MCF 10A (cell line): ENCODE measurements around the gene PPP1R3F. TPM values are rescaled to one million over a fixed set of nuclear protein-coding genes. Genes with fewer than 3 reads are reported as not detected.

Source experiments
- BruUV-seq: library from RNA; stranded (reverse); fragments of 400-500 nt; replicated peaks from 2 replicates; lab custom pipeline; 2021; lab: Mats Ljungman, UMichigan
- CTCF ChIA-PET: fragments of 300-600 bp; sonication (Branson Sonifier 250); formaldehyde crosslinking; extraction: SDS; loops from one replicate; lab custom pipeline; 2021; ENCODE audit warnings: antibody characterized with exemption, inconsistent platforms; lab: Yijun Ruan, JAX
- POLR2A ChIA-PET: fragments of 300-600, 350-650 bp; sonication (Branson Sonifier 250); formaldehyde crosslinking; extraction: SDS; loops from one replicate; lab custom pipeline; 2020; ENCODE audit warnings: antibody characterized with exemption, inconsistent platforms; lab: Yijun Ruan, JAX
- DNase-seq: peaks from one replicate; pipeline ENCODE4 v3.0.0-alpha.2; 2018; ENCODE audit not compliant: unreplicated experiment
- H3K27ac Mint-ChIP-seq: one replicate; pipeline ENCODE4 v1.8.0; 2022; ENCODE audit warnings: mild to moderate bottlenecking, low read depth, mixed read lengths; ENCODE audit not compliant: unreplicated experiment
- H3K27me3 Mint-ChIP-seq: one replicate; pipeline ENCODE4 v1.8.0; 2022; ENCODE audit warnings: mixed read lengths; ENCODE audit not compliant: insufficient read depth, unreplicated experiment
- H3K36me3 Mint-ChIP-seq: one replicate; pipeline ENCODE4 v1.8.0; 2022; ENCODE audit warnings: mild to moderate bottlenecking, moderate library complexity, mixed read lengths; ENCODE audit not compliant: insufficient read depth, unreplicated experiment
- H3K4me1 Mint-ChIP-seq: one replicate; pipeline ENCODE4 v1.8.0; 2022; ENCODE audit warnings: mixed read lengths; ENCODE audit not compliant: insufficient read depth, unreplicated experiment
- H3K4me3 Mint-ChIP-seq: one replicate; pipeline ENCODE4 v1.8.0; 2022; ENCODE audit warnings: mild to moderate bottlenecking, moderate library complexity, mixed read lengths; ENCODE audit not compliant: unreplicated experiment
- H3K9me3 Mint-ChIP-seq: one replicate; pipeline ENCODE4 v1.8.0; 2022; ENCODE audit warnings: mixed read lengths; ENCODE audit not compliant: unreplicated experiment
- intact Hi-C: fragments of 100-400 bp; cut with micrococcal nuclease; formaldehyde crosslinking; loops from 2 replicates; pipeline ENCODE4 v1.14.1; 2022
- total RNA-seq: library from RNA; stranded (reverse); gene quantifications from 2 replicates; pipeline ENCODE4 v1.2.3, GENCODE V29; 2022
- TF ChIP-seq, protein P1 (sequence below): fragments of 200-600 bp; IDR thresholded peaks from one replicate; pipeline ENCODE4 v1.8.0; 2022; ENCODE audit warnings: antibody characterized with exemption, mild to moderate bottlenecking; ENCODE audit not compliant: unreplicated experiment

Gene PPP1R3F
- total RNA-seq, 1 experiment from 2014 or later: 7.0 TPM

GRCh38 chrX:49225858-49226257 lies 43.7 kb upstream of the PPP1R3F start:
- H3K4me3 Mint-ChIP-seq: no peak overlapping the region
- no peaks in the 10 kb centered on the region for H3K27me3 Mint-ChIP-seq
- CTCF ChIA-PET: interaction anchor here (0.7 kb wide), 1 partner anchor 32 kb away, joined by 3 read pairs; no protein-coding TSS in a partner anchor
- DNase-seq: no peak
- H3K36me3 Mint-ChIP-seq: no peaks in the 10 kb centered on the region
- intact Hi-C loops: no loop called here
- no peaks in the 10 kb centered on the region for H3K4me1 Mint-ChIP-seq
- H3K9me3 Mint-ChIP-seq: peaks cover 8% of the 10 kb centered on the region
- POLR2A ChIA-PET: interaction anchor here (0.6 to 0.7 kb wide), 2 partner anchors 26 to 1817 kb away, joined by 3 read pairs; partner anchors contain the start of gene SYP
- TF ChIP-seq, protein P1, sequence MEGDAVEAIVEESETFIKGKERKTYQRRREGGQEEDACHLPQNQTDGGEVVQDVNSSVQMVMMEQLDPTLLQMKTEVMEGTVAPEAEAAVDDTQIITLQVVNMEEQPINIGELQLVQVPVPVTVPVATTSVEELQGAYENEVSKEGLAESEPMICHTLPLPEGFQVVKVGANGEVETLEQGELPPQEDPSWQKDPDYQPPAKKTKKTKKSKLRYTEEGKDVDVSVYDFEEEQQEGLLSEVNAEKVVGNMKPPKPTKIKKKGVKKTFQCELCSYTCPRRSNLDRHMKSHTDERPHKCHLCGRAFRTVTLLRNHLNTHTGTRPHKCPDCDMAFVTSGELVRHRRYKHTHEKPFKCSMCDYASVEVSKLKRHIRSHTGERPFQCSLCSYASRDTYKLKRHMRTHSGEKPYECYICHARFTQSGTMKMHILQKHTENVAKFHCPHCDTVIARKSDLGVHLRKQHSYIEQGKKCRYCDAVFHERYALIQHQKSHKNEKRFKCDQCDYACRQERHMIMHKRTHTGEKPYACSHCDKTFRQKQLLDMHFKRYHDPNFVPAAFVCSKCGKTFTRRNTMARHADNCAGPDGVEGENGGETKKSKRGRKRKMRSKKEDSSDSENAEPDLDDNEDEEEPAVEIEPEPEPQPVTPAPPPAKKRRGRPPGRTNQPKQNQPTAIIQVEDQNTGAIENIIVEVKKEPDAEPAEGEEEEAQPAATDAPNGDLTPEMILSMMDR: no peak
- no peak overlapping the region for H3K27ac Mint-ChIP-seq
- BruUV-seq: no TSS peak

- Mint-ChIP-seq H3K36me3 (no peaks in the 10 kb centered on the region), H3K27me3 (no peaks in the 10 kb centered on the region), H3K27ac (no peak overlapping the region), H3K4me1 (no peaks in the 10 kb centered on the region), H3K9me3 (peaks cover 8% of the 10 kb centered on the region), H3K4me3 (no peak overlapping the region)
- TF ChIP-seq, protein P1: no peak
- DNase-seq: no peak
- ChIA-PET POLR2A (interaction anchor here (0.7 kb wide), 1 partner anchor 49 kb away, joined by 3 read pairs; no protein-coding TSS in a partner anchor), CTCF (interaction anchor here (0.6 to 0.7 kb wide), 2 partner anchors 14 to 34 kb away, joined by 4 to 5 read pairs; no protein-coding TSS in a partner anchor)
- BruUV-seq: no TSS peak
- intact Hi-C loops: no loop called here
These were observed 42.6 kb upstream of the PPP1R3F start for GRCh38 chrX:49226946-49227345.

GRCh38 chrX:49227726-49228125 lies 41.9 kb upstream of the PPP1R3F start:
- H3K4me1 Mint-ChIP-seq: no peaks in the 10 kb centered on the region
- TF ChIP-seq, protein P1: no peak
- ChIA-PET POLR2A (interaction anchor here (0.7 kb wide), 1 partner anchor 48 kb away, joined by 3 read pairs; no protein-coding TSS in a partner anchor), CTCF (no interaction called here)
- H3K4me3 Mint-ChIP-seq: no peak overlapping the region
- H3K27me3 Mint-ChIP-seq: no peaks in the 10 kb centered on the region
- no peak for DNase-seq
- no peak overlapping the region for H3K27ac Mint-ChIP-seq
- H3K9me3 Mint-ChIP-seq: peaks cover 8% of the 10 kb centered on the region
- intact Hi-C loops: no loop called here
- H3K36me3 Mint-ChIP-seq: no peaks in the 10 kb centered on the region
- no TSS peak for BruUV-seq

DNA sequence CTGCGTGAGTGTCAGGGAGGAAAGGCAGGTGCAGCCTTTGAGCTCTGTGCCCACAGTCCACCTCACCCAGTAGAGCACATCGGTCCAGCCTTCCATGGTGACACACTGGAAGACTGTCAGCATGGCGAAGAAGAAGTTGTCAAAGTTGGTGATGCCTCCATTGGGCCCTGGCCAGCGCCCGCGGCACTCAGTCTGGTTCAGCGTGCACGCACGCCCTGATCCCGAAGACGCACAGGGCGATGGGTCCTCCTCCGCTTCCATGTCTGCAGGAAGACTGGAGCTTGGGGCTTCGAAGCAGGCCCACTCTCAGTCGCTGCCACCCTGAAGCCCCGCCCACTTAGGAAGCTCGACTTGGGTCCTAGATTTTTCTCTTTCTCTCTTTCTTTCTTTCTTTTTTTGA lies 41.4 kb upstream of the PPP1R3F start:
- intact Hi-C loops: no loop called here
- H3K27me3 Mint-ChIP-seq: no peaks in the 10 kb centered on the region
- H3K4me3 Mint-ChIP-seq: no peak overlapping the region
- CTCF ChIA-PET: interaction anchor here (1.2 kb wide), 1 partner anchor 19 kb away, joined by 4 read pairs; no protein-coding TSS in a partner anchor
- H3K27ac Mint-ChIP-seq: no peak overlapping the region
- POLR2A ChIA-PET: no interaction called here
- no TSS peak for BruUV-seq
- TF ChIP-seq, protein P1: no peak
- H3K4me1 Mint-ChIP-seq: no peaks in the 10 kb centered on the region
- peaks cover 8% of the 10 kb centered on the region for H3K9me3 Mint-ChIP-seq
- H3K36me3 Mint-ChIP-seq: no peaks in the 10 kb centered on the region
- no peak for DNase-seq
